Neural crest cell (in vitro differentiated cells): Measurements from ENCODE around the gene CPNE2. TPM values are rescaled to one million over a fixed set of nuclear protein-coding genes. Genes with fewer than 3 reads are reported as not detected.

Experiments
- DNase-seq: peaks from one replicate; pipeline ENCODE4 v3.0.0; 2021; ENCODE audit warnings: low read depth, mixed read lengths, low spot score
- H3K27ac Mint-ChIP-seq: one replicate; pipeline ENCODE4 v1.8.0; 2021; ENCODE audit warnings: mild to moderate bottlenecking, mixed read lengths; ENCODE audit not compliant: unreplicated experiment
- H3K27me3 Mint-ChIP-seq: 2 replicates; pipeline ENCODE4 v1.8.0; 2021; ENCODE audit warnings: low read depth, mild to moderate bottlenecking, mixed read lengths
- H3K36me3 Mint-ChIP-seq: 2 replicates; pipeline ENCODE4 v1.8.0; 2021; ENCODE audit warnings: low read depth, mild to moderate bottlenecking, mixed read lengths
- H3K4me1 Mint-ChIP-seq: 2 replicates; pipeline ENCODE4 v1.8.0; 2021; ENCODE audit warnings: mixed read lengths
- H3K4me3 Mint-ChIP-seq: one replicate; pipeline ENCODE4 v1.8.0; 2021; ENCODE audit warnings: mild to moderate bottlenecking, mixed read lengths
- H3K9me3 Mint-ChIP-seq: 2 replicates; pipeline ENCODE4 v1.8.0; 2021; ENCODE audit warnings: mixed read lengths
- CTCF ChIP-seq: fragments of 200-600 bp; sonication (generic); conservative IDR thresholded peaks from 2 replicates; pipeline ENCODE4 v1.5.0; 2021; ENCODE audit warnings: antibody characterized with exemption, mild to moderate bottlenecking
- total RNA-seq: library from RNA; stranded (reverse); gene quantifications from 2 replicates; pipeline ENCODE4 v1.2.1, GENCODE V29; 2021

CPNE2 gene
- total RNA-seq, 1 donor from 2014 or later = 33.1 TPM

DNA sequence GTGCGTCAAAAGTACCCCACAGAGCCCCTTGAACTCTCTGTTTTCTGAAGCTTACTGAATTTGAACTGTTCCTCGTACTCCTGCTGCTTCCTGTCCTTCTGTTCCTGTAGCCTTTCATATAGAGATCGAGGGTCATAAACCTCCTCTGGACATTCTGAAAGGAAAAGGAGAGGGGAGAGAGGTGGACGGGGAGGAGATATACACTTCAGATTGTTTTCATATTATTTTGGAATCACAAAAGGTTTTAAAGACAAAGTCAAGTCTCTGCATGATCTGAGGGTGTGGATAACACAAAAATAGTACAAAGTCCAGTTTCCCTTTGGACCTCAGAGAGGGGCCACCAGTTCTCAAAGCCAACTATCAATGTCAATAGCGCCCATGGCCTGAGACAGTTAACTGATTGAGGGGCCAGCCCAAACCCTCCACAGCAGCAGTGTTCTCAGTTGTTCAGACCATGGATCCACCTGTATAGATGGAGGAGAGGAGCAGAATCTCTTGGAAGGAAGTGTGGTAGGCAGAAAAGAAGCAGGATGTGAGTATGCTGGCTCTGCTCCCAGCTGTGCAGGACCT, 80.4 kb downstream of the CPNE2 start:
- H3K9me3 Mint-ChIP-seq = no peaks in the 10 kb centered on the region
- TF ChIP-seq CTCF = no peak
- no peaks in the 10 kb centered on the region for H3K27me3 Mint-ChIP-seq
- no peak for DNase-seq
- H3K36me3 Mint-ChIP-seq = peaks cover 17% of the 10 kb centered on the region
- H3K27ac Mint-ChIP-seq = no peak overlapping the region
- H3K4me3 Mint-ChIP-seq = no peak overlapping the region
- H3K4me1 Mint-ChIP-seq = peaks cover 15% of the 10 kb centered on the region

DNA sequence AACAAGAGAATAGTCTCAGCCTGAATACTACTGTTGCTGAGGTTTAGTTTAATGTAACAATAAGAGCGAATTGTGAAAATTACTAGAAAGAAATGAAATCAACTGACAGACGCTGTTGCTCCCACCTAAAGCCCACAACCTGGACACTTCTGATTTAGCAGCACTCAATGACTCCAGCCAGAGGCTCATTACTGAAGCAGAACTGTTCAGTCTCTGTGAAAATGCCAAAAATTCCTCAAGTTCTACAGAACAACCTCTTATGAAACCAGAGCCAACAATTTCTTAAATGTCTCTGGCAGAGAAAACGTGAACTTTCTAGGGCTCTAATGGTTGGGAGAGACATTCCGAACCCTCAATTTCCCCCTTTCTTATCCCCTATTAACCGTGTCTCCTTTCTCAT, 83.5 kb downstream of the CPNE2 start:
- Mint-ChIP-seq H3K9me3 (no peaks in the 10 kb centered on the region), H3K27ac (no peak overlapping the region), H3K4me3 (no peak overlapping the region), H3K36me3 (peaks cover 17% of the 10 kb centered on the region), H3K27me3 (no peaks in the 10 kb centered on the region), H3K4me1 (peaks cover 5% of the 10 kb centered on the region)
- TF ChIP-seq CTCF = no peak
- DNase-seq = no peak

GRCh38 chr16:57178196-57178595, 85.8 kb downstream of the CPNE2 start:
- Mint-ChIP-seq H3K4me3 (no peak overlapping the region), H3K4me1 (peaks cover 10% of the 10 kb centered on the region), H3K27ac (no peak overlapping the region), H3K9me3 (no peaks in the 10 kb centered on the region), H3K36me3 (peaks cover 3% of the 10 kb centered on the region), H3K27me3 (no peaks in the 10 kb centered on the region)
- no peak for TF ChIP-seq CTCF
- DNase-seq = no peak

- Mint-ChIP-seq H3K36me3 (no peaks in the 10 kb centered on the region), H3K27ac (no peak overlapping the region), H3K4me3 (no peak overlapping the region), H3K9me3 (no peaks in the 10 kb centered on the region), H3K4me1 (peaks cover 13% of the 10 kb centered on the region), H3K27me3 (no peaks in the 10 kb centered on the region)
- DNase-seq = no peak
- TF ChIP-seq CTCF = no peak
These were observed 86.4 kb downstream of the CPNE2 start for GRCh38 chr16:57178793-57179212.

DNA sequence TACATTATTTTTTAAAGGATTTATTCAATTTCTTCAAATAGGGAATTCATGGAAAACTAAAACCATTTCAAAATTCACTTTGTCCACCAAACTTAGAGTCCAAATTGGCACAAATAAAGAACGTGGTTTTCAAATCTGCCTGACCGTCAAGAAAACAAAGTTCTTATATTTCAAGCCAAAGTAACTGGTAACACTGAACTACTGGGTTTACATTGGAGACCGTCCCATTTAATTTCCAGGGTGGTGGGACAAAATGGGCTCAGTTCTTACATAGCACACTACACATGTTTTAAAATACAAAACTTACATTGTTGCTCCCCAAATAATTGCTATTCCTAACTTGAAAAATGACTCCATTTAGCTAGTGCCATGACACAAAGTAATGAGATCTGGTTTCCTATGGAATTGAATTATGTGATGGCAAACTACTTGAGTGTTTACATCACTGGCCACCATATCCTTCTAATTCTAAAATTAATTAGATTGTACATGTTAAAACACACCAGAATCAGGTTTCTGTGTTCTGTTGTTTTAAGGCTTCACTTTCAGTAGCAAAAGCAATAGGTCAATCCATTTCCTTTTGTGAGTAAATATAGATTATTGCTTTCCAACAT, 86.9 kb downstream of the CPNE2 start:
- Mint-ChIP-seq H3K27ac (no peak overlapping the region), H3K36me3 (no peaks in the 10 kb centered on the region), H3K9me3 (no peaks in the 10 kb centered on the region), H3K4me1 (peaks cover 17% of the 10 kb centered on the region), H3K4me3 (no peak overlapping the region), H3K27me3 (no peaks in the 10 kb centered on the region)
- DNase-seq = no peak
- TF ChIP-seq CTCF = no peak
